HCT116 (cell line): ENCODE measurements around the gene IQGAP2. TPM values are rescaled to one million over a fixed set of nuclear protein-coding genes. Genes with fewer than 3 reads are reported as not detected.

ENCODE experiments used
- ATAC-seq: fragments of 200-7000 bp; cut with Tn5 transposase; 2 replicates; pipeline ENCODE4 v1.9.1; 2020; ENCODE audit warnings: mild to moderate bottlenecking, moderate library complexity
- BruUV-seq: library from RNA; stranded (reverse); fragments of 400-500 nt; replicated peaks from 2 replicates; lab custom pipeline; 2021; lab: Mats Ljungman, UMichigan
- CTCF ChIA-PET: fragments of 300-600 bp; sonication (Branson Sonifier 250); formaldehyde crosslinking; loops from one replicate; lab custom pipeline; 2021; ENCODE audit warnings: antibody characterized with exemption; lab: Charles Lee
- POLR2A ChIA-PET: fragments of 300-600, 350-600 bp; sonication (Branson Sonifier 250); formaldehyde crosslinking; loops from one replicate; lab custom pipeline; 2021; ENCODE audit warnings: antibody characterized with exemption; lab: Charles Lee
- RAD21 ChIA-PET, 2 experiments: fragments of 300-600 bp; sonication (Branson Sonifier 250); formaldehyde crosslinking; loops; one replicate each; lab custom pipeline; 2023; ENCODE audit warnings: low total read pairs in 2 of 2; ENCODE audit not compliant: uncharacterized antibody in 2 of 2, unreplicated experiment in 2 of 2, low non-redundant PET in 1 of 2; lab: Charles Lee
- DNase-seq: peaks from one replicate; pipeline ENCODE4 v3.0.0-alpha.2; 2010; ENCODE audit warnings: low read depth, low spot score
- H2AFZ ChIP-seq: fragments of 200-600 bp; shearing (Covaris generic), sonication (generic); 2 replicates; pipeline ENCODE4 v1.6.1; 2017; ENCODE audit warnings: low read depth, mixed run types, mixed read lengths, antibody characterized with exemption, low read length; ENCODE audit not compliant: poor library complexity, severe bottlenecking
- H3K27ac ChIP-seq: 2 replicates; pipeline ENCODE4 v1.5.1; 2012; ENCODE audit warnings: low read depth, low read length
- H3K27me3 ChIP-seq: fragments of 200-600 bp; sonication (generic); 2 replicates; pipeline ENCODE4 v1.6.1; 2016; ENCODE audit warnings: mixed run types, low read length, mixed read lengths; ENCODE audit not compliant: insufficient read depth
- H3K36me3 ChIP-seq, 2 experiments: fragments of 200-500 bp in 1 of 2; fragments of 200-600 bp in 1 of 2; sonication (Bioruptor generic) in 1 of 2; sonication (generic) in 1 of 2; 2 replicates each; pipeline versions ENCODE4 v1.5.1 to v1.6.1; 2014 to 2016; ENCODE audit warnings: low read length in 2 of 2, inconsistent platforms in 1 of 2, mixed read lengths in 1 of 2, mixed run types in 1 of 2; ENCODE audit not compliant: insufficient read depth in 2 of 2, control insufficient read depth in 1 of 2
- H3K4me1 ChIP-seq, 2 experiments: fragments of 200-600 bp in 1 of 2; sonication (generic) in 1 of 2; 2 replicates each; pipeline versions ENCODE4 v1.5.1 to v1.6.1; 2012 to 2017; ENCODE audit warnings: low read length in 2 of 2, inconsistent platforms in 1 of 2, mild to moderate bottlenecking in 1 of 2, mixed read lengths in 1 of 2, mixed run types in 1 of 2, moderate library complexity in 1 of 2; ENCODE audit not compliant: insufficient read depth in 2 of 2, control insufficient read depth in 1 of 2
- H3K4me2 ChIP-seq: fragments of 200-600 bp; sonication (generic); 2 replicates; pipeline ENCODE4 v1.6.1; 2017; ENCODE audit warnings: mixed run types, low read length, mixed read lengths
- H3K4me3 ChIP-seq, 2 experiments: fragments of 200-600 bp in 1 of 2; sonication (generic) in 1 of 2; replicated peaks in 1 of 2; 2 replicates each; pipeline ENCODE4 v1.5.1; 2011 to 2016; ENCODE audit warnings: low read length in 2 of 2, control low read depth in 1 of 2, low read depth in 1 of 2, mild to moderate bottlenecking in 1 of 2, mixed read lengths in 1 of 2, mixed run types in 1 of 2
- H3K79me2 ChIP-seq: fragments of 200-600 bp; sonication (generic); 2 replicates; pipeline ENCODE4 v1.6.1; 2017; ENCODE audit warnings: mild to moderate bottlenecking, mixed run types, low read length, moderate library complexity, mixed read lengths; ENCODE audit not compliant: insufficient read depth
- H3K9ac ChIP-seq: fragments of 200-600 bp; sonication (generic); 2 replicates; pipeline ENCODE4 v1.6.1; 2016; ENCODE audit warnings: low read length, mixed read lengths
- H3K9me2 ChIP-seq: fragments of 200-600 bp; sonication (generic), shearing (Covaris generic); 2 replicates; pipeline ENCODE4 v1.6.1; 2017; ENCODE audit warnings: mixed run types, mild to moderate bottlenecking, moderate library complexity; ENCODE audit not compliant: insufficient read depth
- H3K9me3 ChIP-seq, 2 experiments: fragments of 200-500 bp in 1 of 2; fragments of 200-600 bp in 1 of 2; sonication (Bioruptor generic) in 1 of 2; sonication (generic) in 1 of 2; 2 replicates each; pipeline ENCODE4 v1.6.1; 2014 to 2017; ENCODE audit warnings: low read length in 2 of 2, mixed read lengths in 2 of 2, inconsistent platforms in 1 of 2, low read depth in 1 of 2, mild to moderate bottlenecking in 1 of 2, mixed run types in 1 of 2, moderate library complexity in 1 of 2; ENCODE audit not compliant: control insufficient read depth in 1 of 2, insufficient read depth in 1 of 2
- H4K20me1 ChIP-seq: fragments of 200-600 bp; sonication (generic), shearing (Covaris generic); 2 replicates; pipeline ENCODE4 v1.6.1; 2017; ENCODE audit warnings: mixed run types, mild to moderate bottlenecking, moderate library complexity; ENCODE audit not compliant: insufficient read depth
- ELF1 ChIP-seq: IDR thresholded peaks from 2 replicates; pipeline ENCODE4 v1.6.1; 2012; ENCODE audit warnings: low read depth, borderline replicate concordance
- RAD21 ChIP-seq: IDR thresholded peaks from 2 replicates; pipeline ENCODE4 v1.6.1; 2012; ENCODE audit warnings: low read depth, mild to moderate bottlenecking
- REST ChIP-seq: IDR thresholded peaks from 2 replicates; pipeline ENCODE4 v1.6.1; 2012; ENCODE audit warnings: low read depth
- ZBTB33 ChIP-seq: IDR thresholded peaks from 2 replicates; pipeline ENCODE4 v1.6.1; 2011; ENCODE audit warnings: mild to moderate bottlenecking, low read length, moderate library complexity; ENCODE audit not compliant: insufficient replicate concordance; ENCODE audit errors: extremely low read depth
- intact Hi-C: fragments of 100-400 bp; cut with micrococcal nuclease; formaldehyde crosslinking; loops from 2 replicates; pipeline ENCODE4 v1.10.0; 2022
- total RNA-seq: library from RNA; stranded (reverse); gene quantifications from one replicate; pipeline ENCODE4 v1.2.1, GENCODE V29; 2021; ENCODE audit not compliant: unreplicated experiment

IQGAP2 gene
- total RNA-seq, 1 experiment from 2014 or later: 2.0 TPM

GRCh38 chr5:76617229-76617628 lies 214.1 kb downstream of the IQGAP2 start:
- CTCF ChIA-PET: no interaction called here
- DNase-seq: no peak

More at GRCh38 chr5:76617229-76617628, 214.1 kb downstream of the IQGAP2 start:
- Histone ChIP-seq H3K4me1 (peaks cover 0 to 4% of the 10 kb centered on the region in 2 experiments; a peak in 1 of 4 replicates), H4K20me1 (no peaks in the 10 kb centered on the region), H3K27ac (no peak overlapping the region), H3K79me2 (no peaks in the 10 kb centered on the region), H3K4me2 (no peak overlapping the region), H3K27me3 (no peaks in the 10 kb centered on the region), H3K36me3 (no peaks in the 10 kb centered on the region), H3K9me3 (no peaks in the 10 kb centered on the region), H3K9ac (no peak overlapping the region), H3K9me2 (no peaks in the 10 kb centered on the region; the same call in 1 of the 2 replicates), H3K4me3 (no peak overlapping the region), H2AFZ (no peak overlapping the region)
- POLR2A ChIA-PET: no interaction called here
- TF ChIP-seq ZBTB33: no peak
- no peak for TF ChIP-seq REST
- TF ChIP-seq RAD21: no peak
- no peak for TF ChIP-seq ELF1
- intact Hi-C loops: no loop called here
- no peak for ATAC-seq
- RAD21 ChIA-PET: no interaction called here
- BruUV-seq: no TSS peak
